K562 (cell line): Measurements from ENCODE around the gene RBM20. TPM values are rescaled to one million over a fixed set of nuclear protein-coding genes. Genes with fewer than 3 reads are reported as not detected.

ENCODE experiments used
- ATAC-seq: fragments of 200-7000 bp; cut with Tn5 transposase; 3 replicates; pipeline ENCODE4 v1.9.1; 2020; ENCODE audit warnings: moderate library complexity
- BruUV-seq: library from RNA; stranded (reverse); fragments of 400-500 nt; replicated peaks from 2 replicates; lab custom pipeline; 2021; lab: Mats Ljungman, UMichigan
- CTCF ChIA-PET: fragments of 300-600 bp; formaldehyde crosslinking; extraction: SDS; loops from one replicate; lab custom pipeline; 2021; ENCODE audit warnings: low intra/inter-chr PET ratio; lab: Yijun Ruan, JAX
- POLR2A ChIA-PET: fragments of 300-600, 350-650 bp; sonication (Branson Sonifier 250); formaldehyde crosslinking; extraction: SDS; loops from one replicate; lab custom pipeline; 2021; ENCODE audit warnings: antibody characterized with exemption, inconsistent platforms; lab: Yijun Ruan, JAX
- DNase-seq, 4 experiments: peaks; one replicate each; pipeline versions ENCODE4 v3.0.0 to v3.0.0-alpha.2; 2011 to 2018; ENCODE audit warnings: low spot score in 3 of 4, mixed read lengths in 3 of 4; ENCODE audit errors: extremely low read depth in 1 of 4
- FAIRE-seq: peaks from 2 replicates; lab custom pipeline; 2011; peaks lifted over from hg19 to GRCh38; lab: Jason Lieb, UNC
- H2AFZ ChIP-seq: 2 replicates; pipeline ENCODE4 v1.6.0; 2011; ENCODE audit warnings: low read depth, low read length, control low read depth, inconsistent platforms
- H3K27ac ChIP-seq: fragments of 200-600 bp; 3 replicates; pipeline ENCODE4 v1.8.0; 2011; ENCODE audit warnings: low read depth, mild to moderate bottlenecking, control low read depth, inconsistent platforms, low read length, moderate library complexity, mixed read lengths; ENCODE audit errors: extremely low read depth
- H3K27me3 ChIP-seq, 2 experiments: fragments of 300-600 bp in 1 of 2; 2 replicates in 1 of 2; 3 replicates in 1 of 2; pipeline versions ENCODE4 v1.6.0 to v1.8.0; 2011; ENCODE audit warnings: inconsistent platforms in 2 of 2, low read length in 2 of 2, mild to moderate bottlenecking in 1 of 2, mixed read lengths in 1 of 2, moderate library complexity in 1 of 2; ENCODE audit not compliant: control insufficient read depth in 2 of 2, insufficient read depth in 2 of 2
- H3K36me3 ChIP-seq: fragments of 300-600 bp; 3 replicates; pipeline ENCODE4 v1.8.0; 2011; ENCODE audit warnings: mild to moderate bottlenecking, low read length, inconsistent platforms; ENCODE audit not compliant: control insufficient read depth, insufficient read depth
- H3K4me1 ChIP-seq, 2 experiments: fragments of 200-600 bp in 1 of 2; replicated peaks in 1 of 2; 2 replicates in 1 of 2; 3 replicates in 1 of 2; pipeline versions ENCODE4 v1.5.1 to v1.8.0; 2011; ENCODE audit warnings: inconsistent platforms in 2 of 2, low read length in 2 of 2, mild to moderate bottlenecking in 1 of 2, mixed read lengths in 1 of 2, moderate library complexity in 1 of 2; ENCODE audit not compliant: control insufficient read depth in 2 of 2, insufficient read depth in 2 of 2
- H3K4me2 ChIP-seq: 2 replicates; pipeline ENCODE4 v1.6.1; 2011; ENCODE audit warnings: low read length, control low read depth, inconsistent platforms, mixed read lengths; ENCODE audit not compliant: insufficient read depth
- H3K4me3 ChIP-seq: fragments of 200-600 bp; sonication (generic), shearing (Covaris generic); 2 replicates; pipeline ENCODE4 v1.5.1; 2016; ENCODE audit warnings: control low read depth, inconsistent platforms
- H3K79me2 ChIP-seq: fragments of 200-600 bp; 3 replicates; pipeline ENCODE4 v1.8.0; 2011; ENCODE audit warnings: low read length, inconsistent platforms; ENCODE audit not compliant: control insufficient read depth, insufficient read depth
- H3K9ac ChIP-seq, 2 experiments: 2 replicates each; pipeline versions ENCODE4 v1.6.0 to v1.6.1; 2011; ENCODE audit warnings: low read depth in 2 of 2, low read length in 2 of 2, control low read depth in 1 of 2, inconsistent platforms in 1 of 2, mild to moderate bottlenecking in 1 of 2, mixed read lengths in 1 of 2; ENCODE audit not compliant: insufficient read depth in 1 of 2
- H3K9me1 ChIP-seq: one replicate; pipeline ENCODE4 v1.6.0; 2011; ENCODE audit warnings: inconsistent platforms, mild to moderate bottlenecking, low read length, moderate library complexity; ENCODE audit not compliant: control insufficient read depth, insufficient read depth
- H3K9me3 ChIP-seq: replicated peaks from 2 replicates; pipeline ENCODE4 v1.5.1; 2011; ENCODE audit warnings: low read depth, low read length, inconsistent platforms; ENCODE audit not compliant: control insufficient read depth, insufficient read depth
- H4K20me1 ChIP-seq: replicated peaks from 2 replicates; pipeline ENCODE4 v1.6.1; 2011; ENCODE audit warnings: low read length, inconsistent platforms, mixed read lengths; ENCODE audit not compliant: control insufficient read depth, insufficient read depth
- ARNT ChIP-seq, 2 experiments: fragments of 450-650 bp; IDR thresholded peaks; 2 replicates each; pipeline ENCODE4 v1.6.1; 2016; ENCODE audit warnings: mild to moderate bottlenecking in 1 of 2
- CEBPB ChIP-seq: fragments of 450-650 bp; IDR thresholded peaks from 2 replicates; pipeline ENCODE4 v1.6.1; 2016; ENCODE audit warnings: missing genetic modification characterization, missing compliant biosample characterization
- ERF ChIP-seq: fragments of 450-650 bp; formaldehyde crosslinking; IDR thresholded peaks from 2 replicates; pipeline ENCODE4 v1.4.0; 2020; ENCODE audit warnings: mild to moderate bottlenecking, mixed read lengths
- GTF2F1 ChIP-seq: IDR thresholded peaks from 2 replicates; pipeline ENCODE4 v1.6.1; 2011; ENCODE audit warnings: low read depth, low read length, improper control_type of control experiment
- HNRNPL ChIP-seq: fragments of 200-400 bp; formaldehyde crosslinking; IDR thresholded peaks from 2 replicates; pipeline ENCODE4 v1.6.1; 2017; ENCODE audit warnings: low read depth, mild to moderate bottlenecking, low read length
- MAFF ChIP-seq: IDR thresholded peaks from 2 replicates; pipeline ENCODE4 v1.6.1; 2012; ENCODE audit warnings: low read length, improper control_type of control experiment
- STAT5B ChIP-seq: fragments of 250-450 bp; sonication (Bioruptor Pico); IDR thresholded peaks from 2 replicates; pipeline ENCODE4 v1.8.0; 2021; ENCODE audit warnings: mild to moderate bottlenecking, inconsistent platforms
- XRCC4 ChIP-seq: IDR thresholded peaks from one replicate; pipeline ENCODE4 v1.6.1; 2011; ENCODE audit not compliant: insufficient read depth, insufficient read length; ENCODE audit errors: extremely low read depth
- ZNF184 ChIP-seq: sonication (generic); formaldehyde crosslinking; IDR thresholded peaks from 2 replicates; pipeline ENCODE4 v1.5.0; 2020; ENCODE audit warnings: missing genetic modification reagents
- ZNF511 ChIP-seq: sonication (generic); formaldehyde crosslinking; IDR thresholded peaks from 2 replicates; pipeline ENCODE4 v1.8.0; 2022; ENCODE audit warnings: mild to moderate bottlenecking, missing genetic modification reagents
- ZNF512 ChIP-seq: IDR thresholded peaks from 2 replicates; pipeline ENCODE4 v1.6.1; 2016; ENCODE audit warnings: missing genetic modification characterization, missing compliant biosample characterization
- ZNF764 ChIP-seq: fragments of 250-450 bp; sonication (Bioruptor Pico); IDR thresholded peaks from 2 replicates; pipeline ENCODE4 v1.4.0; 2020; ENCODE audit warnings: low read depth, mild to moderate bottlenecking, moderate library complexity
- WGBS: fragments of 100-300 bp; shearing (Covaris generic); methylation state at CpG from one replicate; pipeline ENCODE4 v1.1.6; 2016; ENCODE audit warnings: low coverage, mixed read lengths; ENCODE audit not compliant: insufficient coverage; ENCODE audit errors: missing lambda C conversion rate; 5-methylcytosine and 5-hydroxymethylcytosine counted together
- in situ Hi-C: fragments of 300-500 bp; cut with MboI; formaldehyde crosslinking; loops from 4 replicates; pipeline ENCODE4 v1.15.0; 2018; ENCODE audit warnings: inconsistent platforms, mixed read lengths
- intact Hi-C: fragments of 100-400 bp; cut with micrococcal nuclease; formaldehyde crosslinking; loops from 2 replicates; pipeline ENCODE4 v1.14.2; 2022
- polyA plus RNA-seq, 8 experiments: library from polyadenylated mRNA; depleted of rRNA in 4 of 8; stranded (reverse) in 5 of 8; unstranded in 3 of 8; fragments of >200 nt; fragmentation: Nextera tagmentation in 2 of 8; fragmentation: Illumina TruSeq in 1 of 8; extraction: Ambion mirVana in 2 of 8; extraction: Trizol in 1 of 8; gene quantifications; 2 replicates each; pipeline versions ENCODE4 v1.2.1 to v1.2.3, GENCODE V29; 2011 to 2014; ENCODE audit warnings: inconsistent platforms in 1 of 8, missing spikeins in 1 of 8
- total RNA-seq, 7 experiments: library from RNA; depleted of rRNA in 6 of 7; stranded (reverse); fragments of >200 nt in 6 of 7; fragmentation: Illumina TruSeq in 2 of 7; extraction: Trizol in 2 of 7; gene quantifications; 2 replicates each; pipeline versions ENCODE4 v1.2.1 to v1.2.3, GENCODE V29; 2011 to 2021; ENCODE audit warnings: low replicate concordance in 1 of 7

Gene RBM20
- total and polyA plus RNA-seq, 9 of the 15 experiments (the other 6 are each of a cell fraction or from before 2014, with no cell fraction given), result 0.63 to 5.7 (median 3.2) TPM

GRCh38 chr10:110798340-110798739 is 154.2 kb downstream of the RBM20 start (continued):
- TF ChIP-seq ZNF764 (CRISPR knock-in tag) (no peak), GTF2F1 (no peak)

GRCh38 chr10:110802090-110802489 is 158.0 kb downstream of the RBM20 start:
- no peak for ATAC-seq
- in situ Hi-C loops (loop anchor here (10.0 kb wide), 1 partner anchor 93 kb away; no protein-coding TSS in a partner anchor), intact Hi-C loops (loop anchor here (2.0 to 5.0 kb wide), 2 partner anchors 55 to 90 kb away; no protein-coding TSS in a partner anchor)
- H2AFZ ChIP-seq, result no peak overlapping the region
- BruUV-seq, result no TSS peak
- H3K4me3 ChIP-seq, result no peak overlapping the region
- no peaks in the 10 kb centered on the region for H3K27me3 ChIP-seq
- peaks cover 0 to 4% of the 10 kb centered on the region in 2 experiments; a peak in 2 of 5 replicates for H3K4me1 ChIP-seq
- no peaks in the 10 kb centered on the region for H4K20me1 ChIP-seq
- no peak for FAIRE-seq
- no peaks in the 10 kb centered on the region for H3K9me1 ChIP-seq
- H3K27ac ChIP-seq, result no peak overlapping the region
- H3K36me3 ChIP-seq, result peaks cover 49% of the 10 kb centered on the region; the same call in 2 of the 3 replicates
- no peaks in the 10 kb centered on the region for H3K9me3 ChIP-seq
- H3K9ac ChIP-seq, result no peak overlapping the region
- ChIA-PET POLR2A (interaction anchor here (0.9 kb wide), 1 partner anchor 9 kb away, joined by 3 read pairs; no protein-coding TSS in a partner anchor), CTCF (interaction anchor here (0.6 kb wide), 1 partner anchor 9 kb away, joined by 3 read pairs; no protein-coding TSS in a partner anchor)
- H3K4me2 ChIP-seq, result no peak overlapping the region
- WGBS, result 42% methylated on average over 1 of the region's 1 CpG
- no peak for DNase-seq
- H3K79me2 ChIP-seq, result no peaks in the 10 kb centered on the region
- TF ChIP-seq STAT5B (CRISPR knock-in tag), result no peak
- no peak for TF ChIP-seq MAFF
- TF ChIP-seq ERF (CRISPR knock-in tag), result no peak
- TF ChIP-seq ZNF184, result no peak
- no peak for TF ChIP-seq ZNF511 (CRISPR knock-in tag)
- no peak for TF ChIP-seq ZNF512 (tag)
- TF ChIP-seq HNRNPL, result no peak
- no peak for TF ChIP-seq CEBPB (tag)
- TF ChIP-seq ARNT (IDR thresholded peaks at IDR 0.05), result no peak
- TF ChIP-seq XRCC4, result no peak
